ENCODE data around the gene PLCB1. TPM values are rescaled to one million over a fixed set of nuclear protein-coding genes. Genes with fewer than 3 reads are reported as not detected.
A peak's percentile ranks its signal among the peaks of the same experiment; 100 is the strongest.

PLCB1 gene
- total RNA-seq, 3 donors from 2014 or later, result 7.2 to 50.7 (median 8.8) TPM

DNA sequence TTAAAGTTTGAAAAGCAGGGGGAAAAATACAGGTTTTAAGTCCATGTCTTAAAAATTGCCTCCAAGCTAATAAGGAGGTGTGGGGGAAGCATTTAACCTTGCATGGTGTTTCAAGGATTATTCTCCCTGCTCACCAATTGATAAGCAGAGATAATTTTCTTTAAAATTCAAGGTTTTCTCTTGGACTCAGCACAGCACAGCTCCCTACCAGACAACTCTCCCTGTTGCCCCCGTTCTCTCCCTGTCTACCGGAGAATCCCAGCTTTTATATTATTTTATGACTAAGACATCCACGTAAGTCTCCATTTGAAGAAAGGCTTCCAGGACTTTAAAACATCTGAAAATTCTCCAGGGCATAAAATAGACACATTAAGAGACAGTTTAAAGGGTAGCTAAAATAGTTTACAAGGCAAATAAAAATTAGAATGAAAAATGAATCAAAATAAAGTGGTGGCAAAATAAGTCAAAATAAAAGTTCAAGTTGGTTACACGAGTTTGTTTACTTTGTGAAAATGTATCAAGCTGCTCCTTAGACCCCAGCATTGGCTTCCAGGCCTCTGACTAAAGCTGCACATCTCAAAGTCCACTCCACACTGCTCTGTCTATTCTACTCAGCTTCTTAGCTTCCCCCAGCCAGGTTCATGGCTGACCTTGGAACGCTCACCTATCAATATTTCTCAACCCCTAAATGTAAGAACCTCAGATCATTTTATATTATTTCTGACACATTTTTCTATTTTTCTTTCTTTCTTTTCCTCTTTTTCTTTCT is 748.2 kb downstream of the PLCB1 start:
- no peak for TF ChIP-seq CTCF (IDR thresholded peaks at IDR 0.05)
- H3K36me3 ChIP-seq (ENCODE audit: low read depth), result no peaks in the 10 kb centered on the region

GRCh38 chr20:8891039-8891438 is 759.0 kb downstream of the PLCB1 start:
- Histone ChIP-seq H3K4me1 (ENCODE audit: low read depth) (no peaks in the 10 kb centered on the region), H3K4me3 (no peak overlapping the region), H3K36me3 (ENCODE audit: low read depth) (no peaks in the 10 kb centered on the region), H3K9me3 (peaks cover 17% of the 10 kb centered on the region)
- no peak for TF ChIP-seq CTCF (IDR thresholded peaks at IDR 0.05)
- ATAC-seq, result no peak
- intact Hi-C loops (cut with DNase I, micrococcal nuclease), result no loop called here
- no peak for DNase-seq

More for the DNA sequence above, 748.2 kb downstream of the PLCB1 start:
- ATAC-seq (no peak), DNase-seq (no peak)
- intact Hi-C loops (cut with DNase I, micrococcal nuclease), result no loop called here
- H3K4me1 ChIP-seq (ENCODE audit: low read depth), result no peaks in the 10 kb centered on the region
- no peak overlapping the region for H3K4me3 ChIP-seq
- no peaks in the 10 kb centered on the region for H3K9me3 ChIP-seq

DNA sequence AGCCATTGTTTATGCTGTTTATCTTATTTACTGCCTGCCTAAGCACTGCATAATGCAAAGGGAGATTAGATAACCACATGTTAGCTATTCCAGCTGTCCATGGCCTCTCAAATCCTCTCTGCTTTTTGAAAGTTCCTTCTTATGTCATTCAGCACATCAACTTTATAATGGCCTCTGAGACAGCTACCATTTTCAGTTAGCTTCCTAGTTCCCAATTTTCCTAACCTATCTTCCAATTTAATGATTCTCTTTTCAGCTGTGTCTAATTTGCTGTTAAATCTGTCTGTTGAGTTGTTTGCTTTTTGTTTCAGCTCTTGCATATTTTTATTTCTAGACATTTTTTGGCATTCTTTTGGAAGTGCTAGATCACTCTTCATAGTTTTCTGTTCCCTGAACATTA is 763.4 kb downstream of the PLCB1 start:
- peaks cover 19% of the 10 kb centered on the region for H3K9me3 ChIP-seq
- no peak for ATAC-seq
- no peak for TF ChIP-seq CTCF (IDR thresholded peaks at IDR 0.05)
- intact Hi-C loops (cut with DNase I, micrococcal nuclease), result no loop called here
- H3K4me3 ChIP-seq, result no peak overlapping the region
- no peaks in the 10 kb centered on the region for H3K4me1 ChIP-seq (ENCODE audit: low read depth)
- DNase-seq, result no peak
- H3K36me3 ChIP-seq (ENCODE audit: low read depth), result no peaks in the 10 kb centered on the region

DNA sequence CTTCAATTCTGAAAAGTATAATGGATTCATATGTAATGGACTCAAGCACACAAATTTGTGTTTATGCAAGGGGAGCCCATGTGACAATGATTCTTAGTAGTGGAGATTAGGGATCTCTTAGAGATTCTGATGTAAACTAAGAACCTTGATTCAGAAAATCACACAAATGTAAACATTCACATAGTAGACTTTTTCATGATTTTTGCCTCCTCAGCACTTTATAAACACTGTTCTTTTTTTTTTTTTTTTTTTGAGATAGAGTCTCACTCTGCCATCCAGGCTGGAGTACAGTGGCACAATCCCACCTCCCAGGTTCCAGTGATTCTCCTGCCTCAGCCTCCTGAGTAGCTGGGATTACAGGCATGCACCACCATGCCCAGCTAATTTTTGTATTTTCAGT is 766.8 kb downstream of the PLCB1 start:
- H3K4me3 ChIP-seq, result no peak overlapping the region
- no peaks in the 10 kb centered on the region for H3K4me1 ChIP-seq (ENCODE audit: low read depth)
- H3K36me3 ChIP-seq (ENCODE audit: low read depth), result no peaks in the 10 kb centered on the region
- H3K9me3 ChIP-seq, result peaks cover 19% of the 10 kb centered on the region
- no peak for TF ChIP-seq CTCF (IDR thresholded peaks at IDR 0.05)
- ATAC-seq (no peak), DNase-seq (no peak)
- intact Hi-C loops (cut with DNase I, micrococcal nuclease), result no loop called here

DNA sequence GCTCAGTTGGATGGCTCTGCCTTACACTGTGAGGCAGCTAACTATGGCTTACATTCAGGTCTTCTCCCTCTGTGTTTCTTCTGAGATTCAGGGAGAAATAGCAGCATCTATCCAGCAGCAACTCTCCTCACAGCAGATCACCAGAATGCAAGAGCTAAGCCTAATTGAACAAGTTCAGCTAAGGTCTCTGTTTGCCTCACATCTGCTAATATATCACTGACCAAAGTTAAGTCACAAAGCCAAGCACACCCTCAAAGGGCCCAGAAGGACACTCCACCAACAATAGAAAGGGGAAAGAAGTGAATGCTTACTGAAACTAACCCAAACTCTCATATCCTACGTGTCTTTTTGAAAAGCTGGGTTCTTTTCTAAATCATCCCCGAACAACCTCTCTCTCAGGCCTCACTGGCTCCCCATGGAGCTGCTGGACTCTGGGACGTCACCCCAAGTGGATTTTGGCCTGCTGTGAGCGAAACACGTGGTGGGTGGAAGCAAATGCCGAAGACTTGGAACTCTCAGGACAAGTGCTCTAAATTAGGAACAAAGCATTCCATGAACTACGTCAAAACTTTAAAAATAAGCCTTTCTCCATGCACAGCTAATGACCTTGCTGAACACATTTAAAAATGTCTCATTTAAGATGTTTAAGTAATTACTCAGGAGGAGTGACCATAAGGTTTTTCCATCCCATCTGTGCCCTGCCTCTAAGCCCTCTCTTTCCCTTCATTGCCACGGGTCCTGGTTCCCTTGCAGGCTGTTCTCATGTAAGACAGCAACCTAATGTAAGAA is 769.4 kb downstream of the PLCB1 start:
- no peaks in the 10 kb centered on the region for H3K36me3 ChIP-seq (ENCODE audit: low read depth)
- no peaks in the 10 kb centered on the region for H3K4me1 ChIP-seq (ENCODE audit: low read depth)
- no peaks in the 10 kb centered on the region for H3K9me3 ChIP-seq
- TF ChIP-seq CTCF (IDR thresholded peaks at IDR 0.05), result no peak
- ATAC-seq (no peak), DNase-seq (peak in 1 of 3 donors; percentile 9)
- H3K4me3 ChIP-seq, result no peak overlapping the region
- intact Hi-C loops (cut with DNase I, micrococcal nuclease), result no loop called here

Measured in mucosa of descending colon (tissue), 3 donors.